Endothelial cell of umbilical vein (primary cell): ENCODE results near the gene DBT. TPM values are rescaled to one million over a fixed set of nuclear protein-coding genes. Genes with fewer than 3 reads are reported as not detected.

Experiments
- BruUV-seq: library from RNA; stranded (reverse); fragments of 400-500 nt; replicated peaks from 2 replicates; lab custom pipeline; 2021; lab: Mats Ljungman, UMichigan
- CTCF ChIA-PET: fragments of 300-600, 350-600 bp; sonication (Branson Sonifier 250); formaldehyde crosslinking; loops from one replicate; lab custom pipeline; 2021; ENCODE audit warnings: antibody characterized with exemption, inconsistent platforms; lab: Charles Lee
- POLR2A ChIA-PET: fragments of 300-600, 350-600 bp; sonication (Branson Sonifier 250); formaldehyde crosslinking; loops from one replicate; lab custom pipeline; 2021; ENCODE audit warnings: antibody characterized with exemption, inconsistent platforms; lab: Charles Lee
- DNase-seq: peaks from one replicate; pipeline ENCODE4 v3.0.0-alpha.2; 2011; ENCODE audit warnings: low read depth, low spot score
- FAIRE-seq: peaks from 2 replicates; lab custom pipeline; 2011; peaks lifted over from hg19 to GRCh38; lab: Jason Lieb, UNC
- H2AFZ ChIP-seq: 2 replicates; pipeline ENCODE4 v1.6.0; 2012; ENCODE audit warnings: low read depth, low read length, control low read depth, inconsistent platforms
- H3K27ac ChIP-seq: 2 replicates; pipeline ENCODE4 v1.5.1; 2011; ENCODE audit warnings: low read depth, mild to moderate bottlenecking, control low read depth, low read length, moderate library complexity; ENCODE audit not compliant: insufficient read depth
- H3K27me3 ChIP-seq, 2 experiments: 2 replicates each; pipeline versions ENCODE4 v1.6.0 to v1.6.1; 2011; ENCODE audit warnings: low read length in 2 of 2, mixed read lengths in 1 of 2; ENCODE audit not compliant: control insufficient read depth in 2 of 2, insufficient read depth in 2 of 2
- H3K36me3 ChIP-seq, 2 experiments: 2 replicates in 1 of 2; 3 replicates in 1 of 2; pipeline ENCODE4 v1.5.1; 2011; ENCODE audit warnings: low read length in 2 of 2, mild to moderate bottlenecking in 1 of 2, moderate library complexity in 1 of 2; ENCODE audit not compliant: control insufficient read depth in 2 of 2, insufficient read depth in 2 of 2; ENCODE audit errors: extremely low read depth in 1 of 2
- H3K4me1 ChIP-seq: 3 replicates; pipeline ENCODE4 v1.5.1; 2011; ENCODE audit warnings: mild to moderate bottlenecking, low read length; ENCODE audit not compliant: control insufficient read depth, insufficient read depth; ENCODE audit errors: extremely low read depth
- H3K4me2 ChIP-seq: 2 replicates; pipeline ENCODE4 v1.6.1; 2011; ENCODE audit warnings: low read length, control low read depth, mixed read lengths; ENCODE audit not compliant: insufficient read depth
- H3K4me3 ChIP-seq, 3 experiments: fragments of 200-600 bp in 1 of 3; sonication (generic), shearing (Covaris generic) in 1 of 3; replicated peaks in 1 of 3; 2 replicates each; pipeline ENCODE4 v1.5.1; 2011 to 2016; ENCODE audit warnings: control low read depth in 3 of 3, low read length in 3 of 3, mild to moderate bottlenecking in 2 of 3, inconsistent platforms in 1 of 3, low read depth in 1 of 3, moderate library complexity in 1 of 3; ENCODE audit not compliant: insufficient read depth in 1 of 3
- H3K79me2 ChIP-seq: 2 replicates; pipeline ENCODE4 v1.6.0; 2012; ENCODE audit warnings: low read length, inconsistent platforms; ENCODE audit not compliant: control insufficient read depth, insufficient read depth
- H3K9ac ChIP-seq: replicated peaks from 2 replicates; pipeline ENCODE3; 2011; ENCODE audit warnings: low read length, control low read depth; ENCODE audit not compliant: insufficient read depth; ENCODE audit errors: extremely low read depth
- H3K9me1 ChIP-seq: replicated peaks from 3 replicates; pipeline ENCODE4 v1.6.0; 2011; ENCODE audit warnings: mild to moderate bottlenecking, low read length; ENCODE audit not compliant: control insufficient read depth, insufficient read depth; ENCODE audit errors: extremely low read depth
- H3K9me3 ChIP-seq: replicated peaks from 2 replicates; pipeline ENCODE4 v1.5.1; 2012; ENCODE audit warnings: low read length, inconsistent platforms; ENCODE audit not compliant: control insufficient read depth, insufficient read depth
- H4K20me1 ChIP-seq: replicated peaks from 2 replicates; pipeline ENCODE3; 2011; ENCODE audit warnings: mild to moderate bottlenecking, low read length; ENCODE audit not compliant: control insufficient read depth, insufficient read depth; ENCODE audit errors: extremely low read depth
- CTCF ChIP-seq, 2 donors: IDR thresholded peaks; 1 replicate in 1 of 2; 2 replicates in 1 of 2; pipeline ENCODE4 v1.5.1; 2011; ENCODE audit warnings: low read length in 2 of 2, mild to moderate bottlenecking in 2 of 2, moderate library complexity in 2 of 2, control low read depth in 1 of 2, inconsistent platforms in 1 of 2, low read depth in 1 of 2; ENCODE audit not compliant: insufficient read depth in 1 of 2; ENCODE audit errors: extremely low read depth in 1 of 2
- EZH2 ChIP-seq: IDR thresholded peaks from 2 replicates; pipeline ENCODE4 v1.6.1; 2012; ENCODE audit warnings: borderline replicate concordance, low read depth, mild to moderate bottlenecking, moderate library complexity, low read length, inconsistent platforms; ENCODE audit not compliant: severe bottlenecking
- FOS ChIP-seq: IDR thresholded peaks from 2 replicates; pipeline ENCODE4 v1.6.1; 2011; ENCODE audit warnings: mild to moderate bottlenecking, low read length, moderate library complexity, borderline replicate concordance; ENCODE audit not compliant: insufficient read depth
- GATA2 ChIP-seq: IDR thresholded peaks from 2 replicates; pipeline ENCODE4 v1.7.0; 2011; ENCODE audit warnings: low read depth, mild to moderate bottlenecking, moderate library complexity, mixed read lengths, low read length; ENCODE audit not compliant: insufficient read length, insufficient read depth
- JUN ChIP-seq: IDR thresholded peaks from 2 replicates; pipeline ENCODE4 v1.6.1; 2011; ENCODE audit warnings: borderline replicate concordance, low read depth; ENCODE audit not compliant: insufficient read length, insufficient read depth
- MAX ChIP-seq: IDR thresholded peaks from 2 replicates; pipeline ENCODE4 v1.6.1; 2011; ENCODE audit not compliant: insufficient read depth, insufficient read length
- MYC ChIP-seq: IDR thresholded peaks from one replicate; pipeline ENCODE4 v1.6.1; 2011; ENCODE audit warnings: mild to moderate bottlenecking, low read depth, low read length
- POLR2A ChIP-seq: IDR thresholded peaks from 2 replicates; pipeline ENCODE4 v1.6.1; 2012; ENCODE audit warnings: low read depth, mild to moderate bottlenecking, control low read depth, low read length
- POLR2AphosphoS5 ChIP-seq: IDR thresholded peaks from 2 replicates; pipeline ENCODE4 v1.6.1; 2012; ENCODE audit warnings: low read depth, mild to moderate bottlenecking, control low read depth, low read length, moderate library complexity; ENCODE audit not compliant: insufficient read depth
- dilution Hi-C: fragments of 300-500 bp; cut with MboI; formaldehyde crosslinking; loops from one replicate; pipeline ENCODE4 v1.15.0; 2019; ENCODE audit warnings: low sequenced_read_pairs; ENCODE audit not compliant: extremely low pct_ligation_motif_present
- intact Hi-C: fragments of 100-400 bp; cut with micrococcal nuclease; formaldehyde crosslinking; loops from one replicate; pipeline ENCODE4 v1.10.0; 2022
- polyA plus RNA-seq, 4 experiments: library from polyadenylated mRNA; depleted of rRNA in 3 of 4; stranded (reverse) in 3 of 4; unstranded in 1 of 4; fragments of >200 nt; gene quantifications; 2 replicates each; pipeline versions ENCODE4 v1.2.1 to v1.2.3, GENCODE V29; 2011 to 2012; ENCODE audit warnings: missing spikeins in 1 of 4
- total RNA-seq: library from RNA; stranded (reverse); gene quantifications from 2 replicates; pipeline ENCODE4 v1.2.3, GENCODE V29; 2021

Gene DBT
- total and polyA plus RNA-seq, 2 donors (not counting 3 experiments of a cell fraction or from before 2014, with no cell fraction given) = 1.6 to 7.9 TPM

- H3K27me3 ChIP-seq = no peaks in the 10 kb centered on the region
- H3K4me1 ChIP-seq = no peaks in the 10 kb centered on the region
- H3K4me2 ChIP-seq = no peak overlapping the region
- FAIRE-seq (no peak), DNase-seq (no peak)
- no peaks in the 10 kb centered on the region for H4K20me1 ChIP-seq
- H3K36me3 ChIP-seq = peaks cover 11 to 15% of the 10 kb centered on the region in 2 experiments
- dilution Hi-C loops (no loop called here), intact Hi-C loops (no loop called here)
- no peak overlapping the region for H2AFZ ChIP-seq
- no peak overlapping the region for H3K27ac ChIP-seq
- H3K9me1 ChIP-seq = no peaks in the 10 kb centered on the region
- POLR2A ChIA-PET = no interaction called here
- H3K9me3 ChIP-seq = no peaks in the 10 kb centered on the region
- H3K4me3 ChIP-seq = no peak overlapping the region
- CTCF ChIA-PET = no interaction called here
- BruUV-seq = no TSS peak
- TF ChIP-seq POLR2AphosphoS5 (no peak), MAX (no peak), GATA2 (no peak), POLR2A (no peak), FOS (no peak), CTCF (IDR thresholded peaks at IDR 0.05; ENCODE audit: extremely low read depth in 1 of 2, insufficient read depth in 1 of 2, low read depth in 1 of 2, low read length in 2 of 2) (no peak), JUN (no peak), EZH2 (no peak), MYC (no peak)
- H3K79me2 ChIP-seq = no peaks in the 10 kb centered on the region
- no peak overlapping the region for H3K9ac ChIP-seq
Observed at GRCh38 chr1:100146958-100147357, 102.7 kb downstream of the DBT start.
